Endothelial cell of umbilical vein (primary cell): ENCODE measurements around the gene ACHE.
"Not testable (repeated sequence)": the region's sequence is repeated elsewhere in the genome, so short reads cannot be mapped to it uniquely, and the experiment has no call there.

Experiments
- CTCF ChIP-seq, 2 donors: IDR thresholded peaks; 1 replicate in 1 of 2; 2 replicates in 1 of 2; pipeline ENCODE4 v1.5.1; 2011; ENCODE audit warnings: low read length in 2 of 2, mild to moderate bottlenecking in 2 of 2, moderate library complexity in 2 of 2, control low read depth in 1 of 2, inconsistent platforms in 1 of 2, low read depth in 1 of 2; ENCODE audit not compliant: insufficient read depth in 1 of 2; ENCODE audit errors: extremely low read depth in 1 of 2
- JUN ChIP-seq: IDR thresholded peaks from 2 replicates; pipeline ENCODE4 v1.6.1; 2011; ENCODE audit warnings: borderline replicate concordance, low read depth; ENCODE audit not compliant: insufficient read length, insufficient read depth
- MAX ChIP-seq: IDR thresholded peaks from 2 replicates; pipeline ENCODE4 v1.6.1; 2011; ENCODE audit not compliant: insufficient read depth, insufficient read length
- POLR2A ChIP-seq: IDR thresholded peaks from 2 replicates; pipeline ENCODE4 v1.6.1; 2012; ENCODE audit warnings: low read depth, mild to moderate bottlenecking, control low read depth, low read length
- POLR2AphosphoS5 ChIP-seq: IDR thresholded peaks from 2 replicates; pipeline ENCODE4 v1.6.1; 2012; ENCODE audit warnings: low read depth, mild to moderate bottlenecking, control low read depth, low read length, moderate library complexity; ENCODE audit not compliant: insufficient read depth

- TF ChIP-seq CTCF (IDR thresholded peaks at IDR 0.05; ENCODE audit: extremely low read depth in 1 of 2, insufficient read depth in 1 of 2, low read depth in 1 of 2, low read length in 2 of 2); POLR2AphosphoS5; MAX; POLR2A; JUN: not testable (repeated sequence)
Measured at GRCh38 chr7:100910443-100910842, 14.8 kb upstream of the ACHE start.
